ENCODE results near the gene ORC3. TPM values are rescaled to one million over a fixed set of nuclear protein-coding genes. Genes with fewer than 3 reads are reported as not detected.

ORC3 gene
- total RNA-seq, 1 experiment from 2014 or later, result 46.5 TPM

- ChIA-PET CTCF (no interaction called here), POLR2A (ENCODE audit: low non-redundant PET) (no interaction called here)
- Histone ChIP-seq H3K9me3 (ENCODE audit: low read depth, low read length, poor library complexity, severe bottlenecking) (no peaks in the 10 kb centered on the region), H3K27me3 (replicated peaks; ENCODE audit: insufficient read depth, low read depth, low read length, poor library complexity) (no peaks in the 10 kb centered on the region), H3K36me3 (ENCODE audit: insufficient read depth, low read length, poor library complexity, severe bottlenecking) (peaks cover 44% of the 10 kb centered on the region), H3K4me1 (ENCODE audit: insufficient read depth, low read length, poor library complexity, severe bottlenecking) (peaks cover 9% of the 10 kb centered on the region), H3K27ac (ENCODE audit: low read depth, low read length, poor library complexity, severe bottlenecking) (no peak overlapping the region), H3K4me3 (ENCODE audit: low read depth, low read length, poor library complexity, severe bottlenecking) (no peak overlapping the region)
- TF ChIP-seq CTCF (conservative IDR thresholded peaks at IDR 0.05; ENCODE audit: low read depth, low read length), result no peak
- no peak for TF ChIP-seq EZH2 (IDR thresholded peaks at IDR 0.05; ENCODE audit: borderline replicate concordance, low read depth, low read length, poor library complexity, severe bottlenecking)
- no peak for DNase-seq (ENCODE audit: low spot score)
- intact Hi-C loops (cut with micrococcal nuclease; ENCODE audit: unreplicated experiment), result no loop called here
- BruUV-seq (replicated peaks), result no TSS peak
These were observed 81.7 kb downstream of the ORC3 start for GRCh38 chr6:87671555-87672029.

DNA sequence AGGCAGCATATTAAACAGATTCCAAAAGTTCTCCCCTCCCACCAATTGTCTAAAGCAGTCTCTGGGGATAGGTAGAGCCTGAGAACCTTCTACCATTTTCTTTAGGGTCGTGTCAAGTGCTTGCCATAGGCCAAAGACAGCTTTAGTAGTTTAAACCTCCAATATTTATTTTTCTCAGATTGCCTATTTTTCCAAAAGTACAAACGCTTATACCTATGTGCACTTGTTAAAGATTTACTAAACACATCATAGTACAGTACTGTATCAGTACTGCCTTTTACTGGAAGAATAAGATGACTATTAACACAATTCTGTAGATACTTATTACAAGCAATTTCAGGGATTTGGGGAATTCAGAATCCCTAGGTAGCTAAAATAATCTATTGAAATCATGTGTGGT is 82.7 kb downstream of the ORC3 start:
- peaks cover 9% of the 10 kb centered on the region for H3K4me1 ChIP-seq (ENCODE audit: insufficient read depth, low read length, poor library complexity, severe bottlenecking)
- H3K27ac ChIP-seq (ENCODE audit: low read depth, low read length, poor library complexity, severe bottlenecking), result no peak overlapping the region
- H3K36me3 ChIP-seq (ENCODE audit: insufficient read depth, low read length, poor library complexity, severe bottlenecking), result peaks cover 46% of the 10 kb centered on the region
- intact Hi-C loops (cut with micrococcal nuclease; ENCODE audit: unreplicated experiment), result no loop called here
- CTCF ChIA-PET, result no interaction called here
- TF ChIP-seq EZH2 (IDR thresholded peaks at IDR 0.05; ENCODE audit: borderline replicate concordance, low read depth, low read length, poor library complexity, severe bottlenecking), result no peak
- TF ChIP-seq CTCF (conservative IDR thresholded peaks at IDR 0.05; ENCODE audit: low read depth, low read length), result no peak
- no peak overlapping the region for H3K4me3 ChIP-seq (ENCODE audit: low read depth, low read length, poor library complexity, severe bottlenecking)
- no TSS peak for BruUV-seq (replicated peaks)
- H3K27me3 ChIP-seq (replicated peaks; ENCODE audit: insufficient read depth, low read depth, low read length, poor library complexity), result no peaks in the 10 kb centered on the region
- H3K9me3 ChIP-seq (ENCODE audit: low read depth, low read length, poor library complexity, severe bottlenecking), result no peaks in the 10 kb centered on the region
- POLR2A ChIA-PET (ENCODE audit: low non-redundant PET), result no interaction called here
- no peak for DNase-seq (ENCODE audit: low spot score)

- intact Hi-C loops (cut with micrococcal nuclease; ENCODE audit: unreplicated experiment), result no loop called here
- Histone ChIP-seq H3K27me3 (replicated peaks; ENCODE audit: insufficient read depth, low read depth, low read length, poor library complexity) (no peaks in the 10 kb centered on the region), H3K9me3 (ENCODE audit: low read depth, low read length, poor library complexity, severe bottlenecking) (no peaks in the 10 kb centered on the region), H3K4me1 (ENCODE audit: insufficient read depth, low read length, poor library complexity, severe bottlenecking) (peaks cover 9% of the 10 kb centered on the region), H3K27ac (ENCODE audit: low read depth, low read length, poor library complexity, severe bottlenecking) (no peak overlapping the region), H3K4me3 (ENCODE audit: low read depth, low read length, poor library complexity, severe bottlenecking) (no peak overlapping the region), H3K36me3 (ENCODE audit: insufficient read depth, low read length, poor library complexity, severe bottlenecking) (peaks cover 52% of the 10 kb centered on the region)
- no peak for DNase-seq (ENCODE audit: low spot score)
- no TSS peak for BruUV-seq (replicated peaks)
- TF ChIP-seq EZH2 (IDR thresholded peaks at IDR 0.05; ENCODE audit: borderline replicate concordance, low read depth, low read length, poor library complexity, severe bottlenecking) (no peak), CTCF (conservative IDR thresholded peaks at IDR 0.05; ENCODE audit: low read depth, low read length) (no peak)
- CTCF ChIA-PET, result no interaction called here
- POLR2A ChIA-PET (ENCODE audit: low non-redundant PET), result no interaction called here
These were observed 83.3 kb downstream of the ORC3 start for GRCh38 chr6:87673237-87673636.
